Breast epithelium (tissue), 4 donors: ENCODE data around the gene CEP295NL. TPM values are rescaled to one million over a fixed set of nuclear protein-coding genes. Genes with fewer than 3 reads are reported as not detected.
A peak's percentile ranks its signal among the peaks of the same experiment; 100 is the strongest.
"Not testable (repeated sequence)": the region's sequence is repeated elsewhere in the genome, so short reads cannot be mapped to it uniquely, and the experiment has no call there.

Experiments
- DNase-seq, 2 donors: peaks; one replicate each; pipeline ENCODE4 v3.0.0-alpha.2; 2019; ENCODE audit warnings: low spot score in 2 of 2
- H3K27ac ChIP-seq, 2 donors: fragments of 200-600 bp; sonication (generic) in 1 of 2; one replicate each; pipeline ENCODE4 v1.5.1; 2016 to 2019; ENCODE audit warnings: mild to moderate bottlenecking in 1 of 2
- H3K27me3 ChIP-seq, 2 donors: fragments of 200-600 bp; sonication (generic) in 1 of 2; one replicate each; pipeline versions ENCODE4 v1.5.1 to v1.6.0; 2017 to 2019; ENCODE audit warnings: control low read depth in 1 of 2, mild to moderate bottlenecking in 1 of 2
- H3K36me3 ChIP-seq: fragments of 200-600 bp; one replicate; pipeline ENCODE4 v1.5.1; 2019
- H3K4me1 ChIP-seq, 2 donors: fragments of 200-600 bp; sonication (generic); one replicate each; pipeline ENCODE4 v1.5.1; 2016 to 2019; ENCODE audit warnings: control low read depth in 1 of 2
- H3K4me3 ChIP-seq, 3 donors: fragments of 200-600 bp; sonication (generic); 1 replicate in 2 of 3; 2 replicates in 1 of 3; pipeline ENCODE4 v1.5.1; 2016 to 2019; ENCODE audit warnings: mild to moderate bottlenecking in 3 of 3, moderate library complexity in 2 of 3
- H3K9me3 ChIP-seq, 2 donors: fragments of 200-600 bp; sonication (generic) in 1 of 2; one replicate each; pipeline ENCODE4 v1.5.1; 2016 to 2019; ENCODE audit warnings: control low read depth in 1 of 2
- POLR2A ChIP-seq: fragments of 450-650 bp; IDR thresholded peaks from one replicate; pipeline ENCODE4 v1.6.1; 2016; ENCODE audit warnings: antibody characterized with exemption, mild to moderate bottlenecking, moderate library complexity
- POLR2AphosphoS5 ChIP-seq, 3 donors: sonication (generic); formaldehyde crosslinking; IDR thresholded peaks; one replicate each; pipeline ENCODE4 v1.6.1; 2017; ENCODE audit warnings: antibody characterized with exemption in 3 of 3
- intact Hi-C: fragments of 100-400 bp; cut with DNase I; formaldehyde crosslinking; loops from one replicate; pipeline ENCODE4 v1.15.1; 2023; ENCODE audit warnings: low total_unique reads
- total RNA-seq, 3 donors: library from RNA; depleted of rRNA; stranded (reverse); fragments of >200 nt; gene quantifications; one replicate each; pipeline ENCODE4 v1.1.0, GENCODE V29; 2016
- TF ChIP-seq, protein P1 (sequence below), 3 donors: fragments of 450-650 bp; IDR thresholded peaks; one replicate each; pipeline ENCODE4 v1.5.1; 2016 to 2017; ENCODE audit warnings: antibody characterized with exemption in 3 of 3, mild to moderate bottlenecking in 3 of 3, moderate library complexity in 3 of 3

The CEP295NL gene
- total RNA-seq, 3 donors from 2014 or later = 1.8 to 7.2 (median 2.6) TPM

DNA sequence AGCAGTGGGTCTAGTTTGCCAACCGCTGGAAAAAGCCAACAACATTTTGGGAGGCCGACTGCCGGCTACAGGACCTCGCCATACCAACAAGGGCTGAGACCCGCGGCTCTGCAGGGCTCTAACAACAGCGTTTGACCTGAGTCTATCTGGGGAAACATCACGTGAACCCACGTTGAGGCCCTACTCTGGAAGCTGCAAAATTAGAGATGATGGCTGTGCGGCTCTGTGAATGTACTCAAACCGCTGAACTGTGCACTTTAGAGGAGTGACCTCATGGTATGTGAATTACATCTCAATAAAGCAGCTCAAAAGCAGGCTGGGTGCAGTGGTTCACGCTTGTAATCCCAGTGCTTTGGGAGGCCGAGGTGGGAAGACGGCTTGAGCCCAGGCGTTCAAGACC, 10.1 kb upstream of the CEP295NL start:
- no peak for DNase-seq
- Histone ChIP-seq H3K27ac (no peak overlapping the region), H3K4me1 (no peaks in the 10 kb centered on the region)

DNA sequence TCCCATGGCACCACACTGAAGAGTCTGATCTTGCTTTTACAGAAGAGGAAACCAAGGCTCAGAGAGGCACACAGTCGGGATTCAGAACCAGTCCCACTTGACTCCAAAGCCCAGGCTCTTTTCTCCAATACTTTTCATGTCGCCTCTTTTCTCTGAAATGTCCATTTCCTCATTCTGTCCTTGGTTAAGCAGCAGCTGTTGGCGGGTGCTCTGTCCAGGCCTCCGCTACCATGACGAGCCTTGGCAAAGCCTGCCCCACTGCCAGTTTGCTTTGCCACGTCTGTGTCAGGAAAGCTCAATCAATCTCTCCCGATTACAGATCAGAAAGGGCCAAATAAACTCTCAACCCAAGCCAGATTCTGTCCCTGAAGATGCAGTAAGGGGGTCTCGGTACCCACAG, 9.1 kb upstream of the CEP295NL start:
- H3K4me3 ChIP-seq = no peak overlapping the region
- peak overlapping the region in 1 of 2 donors; percentile 25 for H3K27ac ChIP-seq
- DNase-seq = no peak
- intact Hi-C loops = no loop called here
- TF ChIP-seq POLR2AphosphoS5 (IDR thresholded peaks at IDR 0.05) (no peak), POLR2A (no peak)
- TF ChIP-seq, protein P1, sequence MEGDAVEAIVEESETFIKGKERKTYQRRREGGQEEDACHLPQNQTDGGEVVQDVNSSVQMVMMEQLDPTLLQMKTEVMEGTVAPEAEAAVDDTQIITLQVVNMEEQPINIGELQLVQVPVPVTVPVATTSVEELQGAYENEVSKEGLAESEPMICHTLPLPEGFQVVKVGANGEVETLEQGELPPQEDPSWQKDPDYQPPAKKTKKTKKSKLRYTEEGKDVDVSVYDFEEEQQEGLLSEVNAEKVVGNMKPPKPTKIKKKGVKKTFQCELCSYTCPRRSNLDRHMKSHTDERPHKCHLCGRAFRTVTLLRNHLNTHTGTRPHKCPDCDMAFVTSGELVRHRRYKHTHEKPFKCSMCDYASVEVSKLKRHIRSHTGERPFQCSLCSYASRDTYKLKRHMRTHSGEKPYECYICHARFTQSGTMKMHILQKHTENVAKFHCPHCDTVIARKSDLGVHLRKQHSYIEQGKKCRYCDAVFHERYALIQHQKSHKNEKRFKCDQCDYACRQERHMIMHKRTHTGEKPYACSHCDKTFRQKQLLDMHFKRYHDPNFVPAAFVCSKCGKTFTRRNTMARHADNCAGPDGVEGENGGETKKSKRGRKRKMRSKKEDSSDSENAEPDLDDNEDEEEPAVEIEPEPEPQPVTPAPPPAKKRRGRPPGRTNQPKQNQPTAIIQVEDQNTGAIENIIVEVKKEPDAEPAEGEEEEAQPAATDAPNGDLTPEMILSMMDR (IDR thresholded peaks at IDR 0.05) = no peak
- H3K4me1 ChIP-seq = no peaks in the 10 kb centered on the region
- H3K27me3 ChIP-seq = no peaks in the 10 kb centered on the region
- H3K9me3 ChIP-seq = no peaks in the 10 kb centered on the region
- H3K36me3 ChIP-seq = no peaks in the 10 kb centered on the region

More for the DNA sequence above, 10.1 kb upstream of the CEP295NL start:
- Histone ChIP-seq H3K9me3 (no peaks in the 10 kb centered on the region), H3K4me3 (no peak overlapping the region), H3K27me3 (no peaks in the 10 kb centered on the region), H3K36me3 (no peaks in the 10 kb centered on the region)
- TF ChIP-seq POLR2A (no peak), POLR2AphosphoS5 (IDR thresholded peaks at IDR 0.05) (no peak)
- TF ChIP-seq, protein P1 (IDR thresholded peaks at IDR 0.05) = no peak
- intact Hi-C loops = no loop called here

DNA sequence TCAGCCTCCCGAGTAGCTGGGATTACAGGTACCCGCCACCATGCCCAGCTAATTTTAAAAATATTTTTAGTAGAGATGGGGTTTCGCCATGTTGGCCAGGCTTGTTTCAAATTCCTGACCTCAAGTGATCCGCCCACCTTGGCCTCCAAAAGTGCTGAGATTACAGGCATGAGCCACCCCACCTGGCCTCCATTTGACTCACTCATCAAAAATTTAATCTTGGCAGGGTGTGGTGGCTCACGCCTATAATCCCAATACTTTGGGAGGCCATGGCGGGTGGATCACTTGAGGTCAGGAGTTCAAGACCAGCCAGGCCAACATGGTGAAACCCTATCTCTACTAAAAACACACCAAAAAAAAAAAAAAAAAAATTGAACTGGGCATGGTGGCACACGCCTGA, 8.5 kb upstream of the CEP295NL start:
- H3K27me3 ChIP-seq, H3K4me1 ChIP-seq, DNase-seq, H3K27ac ChIP-seq, intact Hi-C loops, H3K36me3 ChIP-seq, H3K9me3 ChIP-seq, H3K4me3 ChIP-seq: not testable (repeated sequence)

DNA sequence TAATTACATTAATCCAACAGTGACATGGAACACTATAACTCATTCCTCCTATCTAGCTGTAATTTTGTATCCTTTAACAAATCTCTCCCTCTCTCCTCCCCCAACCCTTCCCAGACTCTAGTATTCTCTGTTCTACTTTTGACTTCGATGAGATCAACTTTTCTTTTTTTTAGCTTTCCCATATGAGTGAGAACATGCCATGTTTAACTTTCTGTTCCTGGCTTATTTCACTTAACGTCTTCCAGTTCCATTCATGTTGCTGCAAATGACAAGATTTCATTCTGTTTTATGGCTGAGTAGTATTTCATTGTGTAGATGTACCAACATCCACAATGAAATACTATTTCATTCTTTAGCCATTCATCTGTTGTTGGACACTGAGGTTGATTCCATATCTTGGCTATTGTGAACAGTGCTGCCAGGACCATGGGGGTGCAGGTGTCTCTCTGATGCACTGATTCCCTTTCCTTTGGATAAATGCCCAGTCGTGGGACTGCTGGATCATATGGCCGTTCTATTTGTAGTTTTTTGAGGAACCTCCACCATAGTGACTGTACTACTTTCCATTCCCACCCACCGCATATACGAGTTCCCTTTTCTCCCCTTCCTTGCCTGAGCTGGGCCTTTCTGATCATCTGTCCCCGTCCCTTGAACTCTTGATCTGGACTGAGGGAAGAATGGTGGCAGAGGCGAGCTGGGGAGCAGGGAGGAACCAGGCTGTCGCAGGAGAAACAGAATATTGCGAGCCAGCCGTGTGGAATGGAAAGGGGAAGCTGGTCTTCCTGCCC, 7.7 kb upstream of the CEP295NL start:
- no peaks in the 10 kb centered on the region for H3K27me3 ChIP-seq
- H3K4me1 ChIP-seq = no peaks in the 10 kb centered on the region
- DNase-seq = no peak
- intact Hi-C loops = no loop called here
- H3K4me3 ChIP-seq = no peak overlapping the region
- TF ChIP-seq POLR2A (no peak), POLR2AphosphoS5 (IDR thresholded peaks at IDR 0.05) (no peak)
- TF ChIP-seq, protein P1 (IDR thresholded peaks at IDR 0.05) = no peak
- H3K27ac ChIP-seq = peak overlapping the region in 1 of 2 donors; percentile 21
- no peaks in the 10 kb centered on the region for H3K9me3 ChIP-seq
- no peaks in the 10 kb centered on the region for H3K36me3 ChIP-seq

DNA sequence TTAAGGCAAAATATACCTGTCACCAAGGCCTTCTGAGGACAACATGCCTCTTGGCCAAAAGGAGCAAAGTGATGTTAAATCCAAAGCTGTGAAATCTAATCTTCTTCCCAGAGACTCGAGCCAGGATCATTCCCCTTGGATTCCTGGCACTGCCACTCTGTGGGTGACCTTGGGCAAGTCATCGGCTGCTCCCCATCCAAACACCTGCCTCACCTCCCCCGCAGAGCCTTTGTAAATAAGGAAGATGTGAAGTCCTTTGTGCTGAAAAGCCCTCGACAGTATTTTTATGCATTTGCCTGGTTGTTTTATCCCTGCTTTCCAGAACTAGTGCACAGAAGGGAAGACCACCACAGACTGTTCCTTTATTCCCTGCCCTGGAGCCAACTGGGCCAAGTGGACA, 5.4 kb upstream of the CEP295NL start:
- Histone ChIP-seq H3K27me3 (no peaks in the 10 kb centered on the region), H3K36me3 (no peaks in the 10 kb centered on the region), H3K4me3 (no peak overlapping the region), H3K27ac (peak overlapping the region in 1 of 2 donors; percentile 29), H3K9me3 (no peaks in the 10 kb centered on the region), H3K4me1 (no peaks in the 10 kb centered on the region)
- no peak for DNase-seq
- intact Hi-C loops = loop anchor here (5.0 kb wide), 1 partner anchor 1589 kb away; no protein-coding TSS in a partner anchor
- TF ChIP-seq, protein P1 (IDR thresholded peaks at IDR 0.05) = no peak
